HG02610 (cell line): Measurements from ENCODE around the gene ANKRD6.

Experiments
- ATAC-seq: cut with Tn5 transposase; IDR thresholded peaks from one replicate; pipeline ENCODE4 v1.9.1; 2021; ENCODE audit warnings: mild to moderate bottlenecking, moderate library complexity; ENCODE audit not compliant: unreplicated experiment

Gene ANKRD6

GRCh38 chr6:89506716-89507617, 74.0 kb downstream of the ANKRD6 start:
- no peak for ATAC-seq

GRCh38 chr6:89508755-89509563, 76.0 kb downstream of the ANKRD6 start:
- no peak for ATAC-seq

- no peak for ATAC-seq
These were observed 76.9 kb downstream of the ANKRD6 start for GRCh38 chr6:89509777-89510281.

- ATAC-seq = no peak
These were observed 77.4 kb downstream of the ANKRD6 start for GRCh38 chr6:89510393-89510792.

- no peak for ATAC-seq
These were observed 85.6 kb downstream of the ANKRD6 start for GRCh38 chr6:89518352-89519055.

- no peak for ATAC-seq
These were observed 87.8 kb downstream of the ANKRD6 start for GRCh38 chr6:89520736-89521135.

GRCh38 chr6:89522778-89523177, 89.8 kb downstream of the ANKRD6 start:
- ATAC-seq = no peak

- no peak for ATAC-seq
These were observed 93.0 kb downstream of the ANKRD6 start for GRCh38 chr6:89525786-89526562.

- no peak for ATAC-seq
These were observed 93.6 kb downstream of the ANKRD6 start for GRCh38 chr6:89526563-89526869.

GRCh38 chr6:89527634-89528033, 94.7 kb downstream of the ANKRD6 start:
- no peak for ATAC-seq

- no peak for ATAC-seq
These were observed 95.9 kb downstream of the ANKRD6 start for GRCh38 chr6:89528866-89529265.

GRCh38 chr6:89530982-89531381, 98.0 kb downstream of the ANKRD6 start:
- no peak for ATAC-seq

- ATAC-seq = no peak
These were observed 103.3 kb downstream of the ANKRD6 start for GRCh38 chr6:89536231-89536630.

GRCh38 chr6:89539779-89540178, 106.8 kb downstream of the ANKRD6 start:
- ATAC-seq = no peak

GRCh38 chr6:89542081-89542857, 109.3 kb downstream of the ANKRD6 start:
- ATAC-seq = no peak

- no peak for ATAC-seq
These were observed 109.9 kb downstream of the ANKRD6 start for GRCh38 chr6:89542866-89543265.

- ATAC-seq = no peak
These were observed 114.3 kb downstream of the ANKRD6 start for GRCh38 chr6:89547281-89547680.

GRCh38 chr6:89553431-89553830, 120.5 kb downstream of the ANKRD6 start:
- ATAC-seq = no peak

GRCh38 chr6:89554106-89554505, 121.2 kb downstream of the ANKRD6 start:
- ATAC-seq = no peak

GRCh38 chr6:89555031-89555430, 122.1 kb downstream of the ANKRD6 start:
- ATAC-seq = no peak
